HG03439 (cell line): ENCODE measurements around the gene TBC1D2.
"Not testable (repeated sequence)": the region's sequence is repeated elsewhere in the genome, so short reads cannot be mapped to it uniquely, and the experiment has no call there.

Experiments
- ATAC-seq: cut with Tn5 transposase; IDR thresholded peaks from one replicate; pipeline ENCODE4 v1.9.1; 2021; ENCODE audit warnings: mild to moderate bottlenecking, moderate library complexity; ENCODE audit not compliant: unreplicated experiment

Gene TBC1D2

GRCh38 chr9:98191671-98192502 is 63.6 kb downstream of the TBC1D2 start:
- no peak for ATAC-seq

GRCh38 chr9:98191181-98191608 is 64.3 kb downstream of the TBC1D2 start:
- ATAC-seq, result no peak

GRCh38 chr9:98190757-98191105 is 64.7 kb downstream of the TBC1D2 start:
- ATAC-seq, result no peak

- no peak for ATAC-seq
These were observed 66.0 kb downstream of the TBC1D2 start for GRCh38 chr9:98189412-98189811.

- ATAC-seq, result no peak
These were observed 67.5 kb downstream of the TBC1D2 start for GRCh38 chr9:98187926-98188325.

GRCh38 chr9:98186236-98186635 is 69.2 kb downstream of the TBC1D2 start:
- ATAC-seq, result no peak

GRCh38 chr9:98185611-98186171 is 69.8 kb downstream of the TBC1D2 start:
- no peak for ATAC-seq

GRCh38 chr9:98185021-98185567 is 70.4 kb downstream of the TBC1D2 start:
- no peak for ATAC-seq

- no peak for ATAC-seq
These were observed 71.1 kb downstream of the TBC1D2 start for GRCh38 chr9:98184326-98184725.

- no peak for ATAC-seq
These were observed 72.4 kb downstream of the TBC1D2 start for GRCh38 chr9:98182889-98183599.

GRCh38 chr9:98182069-98182820 is 73.2 kb downstream of the TBC1D2 start:
- ATAC-seq, result no peak

GRCh38 chr9:98181746-98182068 is 73.7 kb downstream of the TBC1D2 start:
- ATAC-seq, result no peak

GRCh38 chr9:98180996-98181395 is 74.5 kb downstream of the TBC1D2 start:
- no peak for ATAC-seq

GRCh38 chr9:98178874-98179850 is 76.3 kb downstream of the TBC1D2 start:
- ATAC-seq, result no peak

GRCh38 chr9:98176391-98177259 is 78.8 kb downstream of the TBC1D2 start:
- no peak for ATAC-seq

GRCh38 chr9:98175762-98176161 is 79.7 kb downstream of the TBC1D2 start:
- no peak for ATAC-seq

- ATAC-seq, result no peak
These were observed 80.3 kb downstream of the TBC1D2 start for GRCh38 chr9:98175028-98175569.

GRCh38 chr9:98174502-98174918 is 80.9 kb downstream of the TBC1D2 start:
- not testable (repeated sequence) for ATAC-seq

GRCh38 chr9:98173181-98173580 is 82.3 kb downstream of the TBC1D2 start:
- no peak for ATAC-seq
